ENCODE data around the gene PAX3. TPM values are rescaled to one million over a fixed set of nuclear protein-coding genes. Genes with fewer than 3 reads are reported as not detected.

The PAX3 gene
- total RNA-seq, 1 donor from 2014 or later: not detected

GRCh38 chr2:222311319-222311977 lies 12.7 kb upstream of the PAX3 start:
- intact Hi-C loops (cut with micrococcal nuclease): no loop called here

- intact Hi-C loops (cut with micrococcal nuclease): no loop called here
Measured at GRCh38 chr2:222310747-222311318, 12.0 kb upstream of the PAX3 start.

DNA sequence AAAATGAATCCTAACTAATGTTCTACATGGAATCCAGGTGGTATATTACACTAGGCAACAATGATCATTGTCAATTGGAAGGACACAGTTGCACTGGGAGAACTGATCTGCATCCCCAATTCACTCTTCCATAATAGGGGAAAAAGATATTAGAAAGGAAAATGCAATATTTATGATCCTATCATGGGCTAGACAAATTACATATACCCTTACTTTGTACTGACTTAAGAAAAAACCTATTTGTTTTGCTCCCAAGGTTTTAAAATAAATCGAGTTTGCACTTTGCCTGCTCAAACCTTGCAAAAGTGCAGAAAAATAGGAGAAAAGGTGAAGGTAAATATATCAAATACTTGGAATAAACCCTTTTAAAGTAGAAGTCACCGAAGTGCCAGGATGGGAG lies 11.0 kb upstream of the PAX3 start:
- intact Hi-C loops (cut with micrococcal nuclease): no loop called here

GRCh38 chr2:222309361-222309760 lies 10.6 kb upstream of the PAX3 start:
- intact Hi-C loops (cut with micrococcal nuclease): no loop called here

- intact Hi-C loops (cut with micrococcal nuclease): no loop called here
Measured at GRCh38 chr2:222307978-222308730, 9.4 kb upstream of the PAX3 start.

DNA sequence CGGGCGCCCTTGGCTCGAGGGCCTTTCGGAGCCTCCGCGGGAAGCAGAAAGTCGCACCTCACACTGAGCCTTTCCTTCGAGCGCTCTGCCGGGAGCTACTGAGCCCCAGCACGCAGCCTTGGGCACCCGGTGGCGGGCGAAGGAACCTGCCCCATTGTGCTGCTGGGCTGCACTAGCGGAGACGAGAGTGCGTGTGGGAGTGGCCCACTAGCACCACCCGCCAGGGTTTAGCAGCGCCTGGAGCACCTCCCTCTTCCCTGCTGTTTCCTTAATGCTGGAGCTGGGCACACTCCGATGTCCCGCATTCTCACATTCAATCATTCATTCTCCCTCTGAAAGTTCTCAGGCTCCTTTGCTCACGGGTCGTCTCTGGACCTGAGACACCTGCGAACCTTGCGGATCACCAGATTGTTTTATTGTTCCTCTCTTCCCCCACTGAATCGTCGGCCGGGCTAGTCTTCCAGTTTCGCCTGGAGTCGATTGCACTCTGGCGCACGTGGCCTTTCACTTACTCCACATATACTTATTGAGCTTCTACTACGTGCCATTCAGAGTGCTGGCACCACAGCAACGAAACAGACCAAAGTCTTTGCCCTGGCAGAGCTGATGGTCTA lies 8.5 kb upstream of the PAX3 start:
- intact Hi-C loops (cut with micrococcal nuclease): no loop called here

DNA sequence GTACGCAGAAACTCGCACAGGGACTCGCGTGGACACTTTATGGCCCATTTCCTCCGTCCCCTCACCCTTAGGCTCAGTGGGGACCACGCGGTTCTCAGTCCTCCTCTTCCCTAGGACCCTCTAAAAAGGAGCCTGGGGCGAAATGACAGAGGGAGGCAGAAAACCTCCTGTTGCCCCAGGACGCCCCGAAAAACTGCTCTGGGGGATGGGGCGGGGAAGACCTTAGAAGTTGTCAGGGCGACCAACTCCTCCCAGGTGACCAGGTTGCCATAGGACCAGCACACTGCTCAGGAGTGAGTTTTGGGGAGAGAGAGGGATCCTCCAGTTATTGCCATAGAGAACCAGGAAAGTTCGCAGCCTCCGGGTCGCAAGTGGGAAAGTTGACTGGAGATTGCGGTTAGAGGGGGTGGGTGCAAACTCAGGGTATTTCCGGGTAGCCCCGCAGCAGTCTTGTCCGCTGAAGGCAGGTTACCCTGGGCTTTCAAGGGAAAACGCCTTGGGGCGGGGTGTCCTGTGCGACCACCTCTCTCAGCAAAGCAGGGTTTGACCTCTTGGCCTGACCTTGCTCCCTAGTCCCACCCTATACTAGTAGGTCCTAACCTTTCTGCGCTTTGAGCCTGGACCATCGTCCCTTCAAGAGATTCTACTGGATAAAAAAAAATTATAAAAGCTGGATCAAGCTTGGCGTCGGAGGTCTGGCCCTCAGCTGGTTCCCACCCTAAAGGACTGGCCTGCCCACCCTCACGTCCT lies 7.8 kb upstream of the PAX3 start:
- intact Hi-C loops (cut with micrococcal nuclease): no loop called here

DNA sequence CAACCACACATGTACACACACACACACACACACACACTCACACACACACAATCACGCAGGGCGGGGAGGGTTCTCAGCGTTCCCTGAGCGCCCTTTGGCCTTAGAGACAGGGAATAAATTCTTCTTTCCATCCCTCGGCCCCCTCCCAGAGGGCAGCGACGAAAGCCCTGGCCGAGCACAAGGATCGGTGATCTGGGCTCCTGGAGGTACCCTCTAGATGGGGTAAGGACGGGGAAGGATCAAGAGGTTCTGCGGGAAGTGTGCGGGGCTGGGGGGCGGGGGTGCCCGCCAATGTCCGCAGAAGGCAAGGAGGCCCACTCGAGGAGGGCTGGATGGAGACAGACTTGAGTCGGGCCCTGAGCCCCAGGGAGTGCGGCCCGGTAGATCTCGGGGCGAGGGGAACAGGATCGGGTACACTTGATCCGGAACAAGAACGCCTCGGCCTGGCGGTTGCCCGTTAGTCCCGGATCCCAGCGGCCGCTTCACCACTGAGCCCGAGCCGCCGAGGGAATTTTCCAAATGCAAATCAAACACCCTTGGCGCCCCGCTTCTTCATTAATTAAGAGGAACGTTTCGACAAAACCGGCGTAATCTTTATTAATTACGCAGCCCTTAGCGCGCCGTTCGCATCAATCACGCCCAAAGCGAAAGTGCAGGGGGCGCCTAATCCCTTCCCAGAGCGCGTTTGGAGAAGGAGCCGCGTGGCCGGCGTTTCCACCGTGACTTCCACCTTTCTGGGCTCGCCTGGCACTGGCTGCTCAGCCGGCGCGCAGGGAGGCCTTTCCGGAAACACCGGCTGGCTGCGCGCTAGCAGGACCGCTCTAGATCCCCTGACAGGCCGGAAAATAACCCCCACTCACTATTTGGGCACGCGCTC lies 7.0 kb upstream of the PAX3 start:
- intact Hi-C loops (cut with micrococcal nuclease): loop anchor here (2.0 kb wide), 1 partner anchor 17 kb away; no protein-coding TSS in a partner anchor

DNA sequence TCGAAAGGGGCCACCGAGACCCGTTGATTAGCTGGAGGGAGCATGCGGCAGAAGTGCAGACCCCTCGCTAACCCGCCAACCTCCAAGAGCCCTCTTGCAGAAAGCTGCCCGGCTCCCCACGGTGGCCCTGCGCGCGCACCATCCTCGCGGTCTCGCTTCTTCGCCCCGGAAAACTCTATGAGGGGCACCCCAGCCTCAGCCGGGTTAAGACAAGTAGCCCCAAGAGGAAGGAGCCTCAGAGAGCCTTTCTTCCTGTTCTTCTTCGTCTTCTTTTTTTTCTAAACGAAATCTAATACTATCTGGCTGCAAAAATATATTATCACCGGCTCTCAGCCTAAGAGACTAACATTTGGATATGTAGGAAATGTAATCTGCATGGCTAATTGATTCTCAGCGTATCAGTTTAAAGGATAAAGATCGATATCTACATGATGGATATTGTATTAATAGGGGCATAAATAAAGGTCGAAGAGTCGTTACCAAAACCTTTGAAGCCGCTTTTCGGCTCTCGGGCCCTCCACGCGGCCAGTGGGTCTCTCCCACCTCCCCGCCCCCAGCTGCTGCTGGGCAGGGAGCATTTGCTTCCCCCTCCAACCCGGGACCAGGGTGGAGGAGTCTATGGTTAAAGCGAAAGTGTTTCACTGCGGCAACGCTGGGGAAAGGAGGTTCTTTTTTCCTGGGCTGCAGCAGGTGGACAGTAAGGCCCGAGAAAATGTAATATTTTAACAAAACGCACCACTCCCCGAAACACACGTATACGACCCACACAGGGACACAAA lies 6.1 kb upstream of the PAX3 start:
- intact Hi-C loops (cut with micrococcal nuclease): loop anchor here (1.0 to 5.0 kb wide), 3 partner anchors 7 to 122 kb away; no protein-coding TSS in a partner anchor

- intact Hi-C loops (cut with micrococcal nuclease): loop anchor here (1.0 to 5.0 kb wide), 3 partner anchors 8 to 123 kb away; no protein-coding TSS in a partner anchor
Measured at GRCh38 chr2:222303828-222304736, 5.3 kb upstream of the PAX3 start.

- intact Hi-C loops (cut with micrococcal nuclease): loop anchor here (5.0 kb wide), 1 partner anchor 124 kb away; no protein-coding TSS in a partner anchor
Measured at GRCh38 chr2:222303045-222303827, 4.4 kb upstream of the PAX3 start.

DNA sequence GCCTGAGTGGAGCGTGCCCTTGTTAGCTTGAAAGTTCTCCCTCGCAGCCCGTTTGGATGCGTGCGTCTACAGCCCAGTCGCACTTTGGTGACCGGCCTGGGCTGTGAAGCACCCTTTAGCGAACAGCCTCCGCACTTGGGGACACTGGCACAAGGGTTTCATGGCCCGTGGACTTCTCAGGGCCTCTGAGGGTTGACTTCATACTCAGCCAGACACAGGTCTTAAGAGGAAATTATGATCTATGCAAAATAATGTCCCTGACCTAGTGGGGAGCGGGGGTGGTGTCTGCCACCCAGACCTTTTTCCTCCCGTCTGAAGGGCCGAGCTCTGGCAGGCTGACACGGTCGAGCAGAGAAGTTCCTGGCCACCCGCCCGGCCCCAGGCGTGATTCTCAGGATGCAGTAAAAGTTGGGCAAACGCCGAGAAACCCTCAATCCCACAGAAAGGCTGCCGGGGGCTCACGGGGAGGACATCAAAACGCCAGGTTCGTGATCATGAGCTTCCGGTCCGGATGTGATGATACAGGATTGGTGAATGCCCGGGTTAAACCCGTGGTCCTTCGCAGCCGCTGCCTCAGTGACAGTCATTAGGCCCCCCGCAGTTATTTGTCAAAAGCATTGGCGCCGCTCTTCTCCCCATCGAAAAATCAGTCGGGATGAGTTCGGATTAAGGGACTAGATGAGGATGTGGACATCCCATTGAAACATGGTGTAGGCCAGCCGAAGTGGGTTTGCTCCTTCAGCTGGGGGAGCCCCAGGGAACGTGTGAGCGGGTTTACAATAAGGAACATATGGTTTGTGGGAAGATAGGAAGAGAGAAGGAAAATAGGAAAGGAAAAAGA lies 3.6 kb upstream of the PAX3 start:
- intact Hi-C loops (cut with micrococcal nuclease): loop anchor here (5.0 kb wide), 1 partner anchor 125 kb away; no protein-coding TSS in a partner anchor

GRCh38 chr2:222301796-222302118 lies 3.0 kb upstream of the PAX3 start:
- intact Hi-C loops (cut with micrococcal nuclease): loop anchor here (5.0 kb wide), 1 partner anchor 126 kb away; no protein-coding TSS in a partner anchor

GRCh38 chr2:222301053-222301795 lies 2.4 kb upstream of the PAX3 start:
- intact Hi-C loops (cut with micrococcal nuclease): loop anchor here (5.0 kb wide), 1 partner anchor 126 kb away; no protein-coding TSS in a partner anchor

DNA sequence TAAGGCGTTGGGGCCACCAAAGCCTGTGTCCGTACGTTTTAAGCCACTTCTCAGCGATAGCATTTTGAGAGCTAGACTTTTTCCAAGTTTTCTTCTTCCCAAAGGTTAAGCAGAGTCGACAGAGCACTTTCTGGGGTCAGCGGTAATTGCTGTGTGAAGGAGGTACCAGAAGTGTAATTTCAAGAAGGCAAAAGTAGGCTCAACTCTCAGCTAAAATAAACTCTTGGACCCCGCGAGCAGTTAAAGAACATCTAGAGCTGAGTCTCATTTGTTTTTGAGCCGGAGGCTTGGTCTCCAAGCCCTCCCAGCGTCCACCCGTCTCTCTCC lies 1.9 kb upstream of the PAX3 start:
- intact Hi-C loops (cut with micrococcal nuclease): loop anchor here (5.0 kb wide), 1 partner anchor 127 kb away; no protein-coding TSS in a partner anchor

All from T-helper 2 cell treated with Interferon-gamma antibody and Interleukin-4, amounts not matched to agents 100 ng/mL and 5 ng/mL, for 36 hours (primary cell).